DOHH2 (cell line): ENCODE measurements around the gene PTGR3.

Experiments
- EZH2phosphoT487 ChIP-seq: fragments of 200-600 bp; sonication (generic); IDR thresholded peaks from 2 replicates; pipeline ENCODE4 v1.6.1; 2017; ENCODE audit warnings: borderline replicate concordance, mild to moderate bottlenecking, antibody characterized with exemption, low read length, moderate library complexity, mixed read lengths
- TF ChIP-seq, protein P1 (sequence below): fragments of 200-600 bp; sonication (generic); IDR thresholded peaks from one replicate; pipeline ENCODE4 v1.5.1; 2014; ENCODE audit warnings: antibody characterized with exemption, mild to moderate bottlenecking, low read depth, low read length; ENCODE audit not compliant: poor library complexity, severe bottlenecking

DNA sequence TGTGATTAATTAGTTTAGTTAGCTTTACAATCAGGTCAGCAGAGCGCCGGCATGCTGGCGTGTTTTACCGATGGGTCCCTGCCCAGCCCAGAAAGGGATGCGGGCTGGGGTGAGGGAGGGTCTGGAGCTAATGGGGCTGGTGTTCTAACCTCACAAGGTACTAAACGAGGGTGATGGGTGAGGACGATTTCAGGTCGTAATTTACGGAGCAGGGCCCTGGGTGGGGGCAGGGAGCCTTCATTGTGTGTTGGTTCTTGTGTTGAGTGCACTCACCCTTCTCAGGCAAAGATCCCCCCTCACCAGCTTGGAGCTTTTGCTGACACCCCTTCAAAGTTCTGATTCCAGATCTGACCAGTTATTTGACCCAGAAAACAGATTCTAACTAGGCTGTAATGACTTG, 39.5 kb downstream of the PTGR3 start:
- TF ChIP-seq, protein P1, sequence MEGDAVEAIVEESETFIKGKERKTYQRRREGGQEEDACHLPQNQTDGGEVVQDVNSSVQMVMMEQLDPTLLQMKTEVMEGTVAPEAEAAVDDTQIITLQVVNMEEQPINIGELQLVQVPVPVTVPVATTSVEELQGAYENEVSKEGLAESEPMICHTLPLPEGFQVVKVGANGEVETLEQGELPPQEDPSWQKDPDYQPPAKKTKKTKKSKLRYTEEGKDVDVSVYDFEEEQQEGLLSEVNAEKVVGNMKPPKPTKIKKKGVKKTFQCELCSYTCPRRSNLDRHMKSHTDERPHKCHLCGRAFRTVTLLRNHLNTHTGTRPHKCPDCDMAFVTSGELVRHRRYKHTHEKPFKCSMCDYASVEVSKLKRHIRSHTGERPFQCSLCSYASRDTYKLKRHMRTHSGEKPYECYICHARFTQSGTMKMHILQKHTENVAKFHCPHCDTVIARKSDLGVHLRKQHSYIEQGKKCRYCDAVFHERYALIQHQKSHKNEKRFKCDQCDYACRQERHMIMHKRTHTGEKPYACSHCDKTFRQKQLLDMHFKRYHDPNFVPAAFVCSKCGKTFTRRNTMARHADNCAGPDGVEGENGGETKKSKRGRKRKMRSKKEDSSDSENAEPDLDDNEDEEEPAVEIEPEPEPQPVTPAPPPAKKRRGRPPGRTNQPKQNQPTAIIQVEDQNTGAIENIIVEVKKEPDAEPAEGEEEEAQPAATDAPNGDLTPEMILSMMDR = no peak
- no peak for TF ChIP-seq EZH2phosphoT487
